GM21529 (cell line): ENCODE results near the gene STARD3.

Experiments used
- ATAC-seq: cut with Tn5 transposase; IDR thresholded peaks from one replicate; pipeline ENCODE4 v1.9.1; 2021; ENCODE audit not compliant: unreplicated experiment

Gene STARD3

DNA sequence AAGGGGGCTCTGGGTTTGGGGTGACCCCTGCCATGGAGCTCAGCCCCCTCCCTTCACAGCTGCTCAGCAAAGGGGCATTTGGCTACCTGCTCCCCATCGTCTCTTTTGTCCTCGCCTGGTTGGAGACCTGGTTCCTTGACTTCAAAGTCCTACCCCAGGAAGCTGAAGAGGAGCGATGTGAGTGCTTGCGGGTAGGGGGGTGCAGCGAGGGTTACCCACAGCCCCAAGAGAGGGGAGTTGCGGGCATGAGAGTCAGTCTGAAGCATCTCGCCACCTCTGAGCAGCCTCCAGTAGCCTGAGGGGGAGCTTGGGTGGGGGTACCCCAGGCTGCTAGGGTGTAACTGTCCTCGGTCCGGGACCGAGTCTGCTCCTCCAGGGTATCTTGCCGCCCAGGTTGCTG, 21.4 kb downstream of the STARD3 start:
- no peak for ATAC-seq

- no peak for ATAC-seq
These were observed 21.8 kb downstream of the STARD3 start for GRCh38 chr17:39658760-39659159.

DNA sequence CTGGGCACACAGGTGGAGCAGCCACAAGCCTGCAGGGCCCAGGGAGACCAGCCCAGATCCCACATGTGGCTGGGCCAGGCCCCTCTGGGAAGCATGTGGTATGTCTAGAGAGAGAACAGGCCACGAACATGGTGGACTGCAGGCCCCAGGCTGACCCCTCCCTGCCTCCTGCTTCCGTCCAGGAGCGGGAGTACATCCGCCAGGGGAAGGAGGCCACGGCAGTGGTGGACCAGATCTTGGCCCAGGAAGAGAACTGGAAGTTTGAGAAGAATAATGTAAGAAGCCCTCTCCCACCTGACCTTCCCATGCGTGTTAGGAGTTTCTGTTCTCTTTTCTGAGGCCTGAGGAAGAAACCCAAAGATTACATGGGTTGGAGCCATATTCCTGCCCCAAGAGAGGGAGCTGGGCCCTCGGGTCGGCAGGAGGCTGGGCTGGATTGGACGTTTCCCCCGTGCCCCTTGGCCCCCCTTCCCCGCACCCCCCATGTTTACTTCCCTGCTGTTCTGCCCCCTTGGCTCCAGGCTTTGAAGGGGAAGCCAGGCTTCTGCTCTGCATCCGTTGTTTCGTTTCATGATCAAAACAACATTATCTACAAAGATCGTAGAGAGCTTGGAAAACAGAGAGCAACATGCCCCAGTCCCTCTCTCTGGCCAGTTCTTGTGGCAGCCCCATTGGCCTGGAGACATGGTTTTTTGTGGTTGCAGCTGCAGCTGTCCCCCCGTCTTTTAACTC, 22.5 kb downstream of the STARD3 start:
- ATAC-seq: no peak

DNA sequence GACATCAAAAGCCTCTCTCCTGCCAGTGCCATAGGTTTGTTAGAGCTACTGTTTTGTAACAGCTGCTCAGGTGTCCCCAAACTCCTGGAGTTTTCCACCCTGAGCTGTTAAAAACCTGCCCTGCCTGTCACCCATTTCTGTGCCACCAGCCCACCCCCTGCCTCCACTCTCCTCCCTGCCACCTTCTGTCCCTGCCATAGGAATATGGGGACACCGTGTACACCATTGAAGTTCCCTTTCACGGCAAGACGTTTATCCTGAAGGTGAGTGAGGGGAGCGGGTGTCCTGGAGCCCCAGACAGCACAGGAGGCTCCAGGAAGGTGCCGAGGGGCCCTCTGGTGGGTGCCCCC, 23.0 kb downstream of the STARD3 start:
- ATAC-seq: no peak

DNA sequence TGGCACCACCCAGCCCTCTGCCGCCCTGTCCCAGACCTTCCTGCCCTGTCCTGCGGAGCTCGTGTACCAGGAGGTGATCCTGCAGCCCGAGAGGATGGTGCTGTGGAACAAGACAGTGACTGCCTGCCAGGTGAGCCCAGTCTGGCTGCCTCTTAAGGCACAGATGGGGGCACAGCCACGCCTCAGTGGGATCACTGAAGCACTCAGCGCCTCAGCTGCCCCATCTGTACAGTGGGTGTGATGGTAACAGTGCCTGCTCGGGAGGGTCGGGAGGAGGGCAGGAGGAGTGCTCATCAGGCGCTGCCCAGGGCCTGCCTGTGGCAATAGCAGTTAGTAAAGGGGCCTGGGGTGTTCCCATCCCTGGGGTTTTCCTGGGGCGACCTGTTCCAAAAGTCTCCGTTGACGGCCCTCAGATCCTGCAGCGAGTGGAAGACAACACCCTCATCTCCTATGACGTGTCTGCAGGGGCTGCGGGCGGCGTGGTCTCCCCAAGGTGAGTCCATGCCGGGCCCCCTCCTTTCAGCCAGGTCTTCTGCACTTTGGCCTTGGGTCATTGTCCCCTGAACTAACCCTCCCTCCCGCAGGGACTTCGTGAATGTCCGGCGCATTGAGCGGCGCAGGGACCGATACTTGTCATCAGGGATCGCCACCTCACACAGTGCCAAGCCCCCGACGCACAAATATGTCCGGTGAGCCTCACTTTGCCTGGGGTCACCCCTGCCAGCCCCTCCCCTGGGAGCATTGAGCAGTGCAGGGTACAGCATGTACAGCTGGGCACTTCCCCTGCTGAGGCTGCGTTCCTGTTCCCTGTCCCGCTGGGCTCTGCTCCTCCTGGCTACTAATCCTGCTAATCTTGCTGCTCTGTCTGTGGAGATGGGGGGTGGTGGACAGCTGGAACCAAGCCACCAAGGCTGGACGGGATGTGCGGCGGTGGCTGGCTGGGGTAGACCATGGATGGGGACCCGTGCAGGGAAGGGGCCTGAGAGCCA, 23.7 kb downstream of the STARD3 start:
- no peak for ATAC-seq

- no peak for ATAC-seq
These were observed 25.0 kb downstream of the STARD3 start for GRCh38 chr17:39661744-39662541.

DNA sequence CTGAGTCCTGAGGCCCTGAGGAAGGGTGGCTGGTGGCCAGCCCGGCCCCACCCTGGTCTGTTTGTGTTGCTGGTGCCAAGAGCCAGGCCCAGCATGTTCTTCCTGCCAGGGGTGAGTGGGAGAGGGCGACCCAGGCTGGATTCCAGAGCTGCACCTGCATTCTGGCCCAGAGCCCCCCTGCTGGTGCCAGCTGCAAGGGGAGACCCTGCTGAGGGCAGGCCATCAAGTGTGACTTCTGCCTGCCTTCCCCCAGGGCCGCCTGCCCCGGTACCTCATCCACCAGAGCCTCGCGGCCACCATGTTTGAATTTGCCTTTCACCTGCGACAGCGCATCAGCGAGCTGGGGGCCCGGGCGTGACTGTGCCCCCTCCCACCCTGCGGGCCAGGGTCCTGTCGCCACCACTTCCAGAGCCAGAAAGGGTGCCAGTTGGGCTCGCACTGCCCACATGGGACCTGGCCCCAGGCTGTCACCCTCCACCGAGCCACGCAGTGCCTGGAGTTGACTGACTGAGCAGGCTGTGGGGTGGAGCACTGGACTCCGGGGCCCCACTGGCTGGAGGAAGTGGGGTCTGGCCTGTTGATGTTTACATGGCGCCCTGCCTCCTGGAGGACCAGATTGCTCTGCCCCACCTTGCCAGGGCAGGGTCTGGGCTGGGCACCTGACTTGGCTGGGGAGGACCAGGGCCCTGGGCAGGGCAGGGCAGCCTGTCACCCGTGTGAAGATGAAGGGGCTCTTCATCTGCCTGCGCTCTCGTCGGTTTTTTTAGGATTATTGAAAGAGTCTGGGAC, 25.8 kb downstream of the STARD3 start:
- no peak for ATAC-seq

DNA sequence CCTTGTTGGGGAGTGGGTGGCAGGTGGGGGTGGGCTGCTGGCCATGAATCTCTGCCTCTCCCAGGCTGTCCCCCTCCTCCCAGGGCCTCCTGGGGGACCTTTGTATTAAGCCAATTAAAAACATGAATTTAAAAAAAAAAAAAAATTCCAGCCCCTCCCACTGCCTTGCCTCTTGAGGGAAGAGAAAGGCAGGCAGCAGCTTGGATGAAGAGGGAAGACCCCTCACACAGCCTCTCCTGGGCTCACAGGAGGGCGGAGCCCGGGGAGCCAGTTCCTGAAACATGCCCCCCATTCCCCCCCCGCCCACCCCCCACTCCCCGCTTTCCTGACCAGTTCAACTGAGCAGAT, 26.4 kb downstream of the STARD3 start:
- no peak for ATAC-seq

GRCh38 chr17:39663688-39664580, 27.0 kb downstream of the STARD3 start:
- ATAC-seq: no peak

GRCh38 chr17:39664581-39665561, 27.9 kb downstream of the STARD3 start, which contains the start of gene TCAP:
Gene TCAP, plus strand, starts transcription at chr17:39665349. Its CDS starts 11 bp downstream, at chr17:39665360.
- ATAC-seq: no peak

- ATAC-seq: no peak
These were observed 28.8 kb downstream of the STARD3 start for GRCh38 chr17:39665642-39666224.

- ATAC-seq: no peak
These were observed 29.3 kb downstream of the STARD3 start for GRCh38 chr17:39666231-39666600.

DNA sequence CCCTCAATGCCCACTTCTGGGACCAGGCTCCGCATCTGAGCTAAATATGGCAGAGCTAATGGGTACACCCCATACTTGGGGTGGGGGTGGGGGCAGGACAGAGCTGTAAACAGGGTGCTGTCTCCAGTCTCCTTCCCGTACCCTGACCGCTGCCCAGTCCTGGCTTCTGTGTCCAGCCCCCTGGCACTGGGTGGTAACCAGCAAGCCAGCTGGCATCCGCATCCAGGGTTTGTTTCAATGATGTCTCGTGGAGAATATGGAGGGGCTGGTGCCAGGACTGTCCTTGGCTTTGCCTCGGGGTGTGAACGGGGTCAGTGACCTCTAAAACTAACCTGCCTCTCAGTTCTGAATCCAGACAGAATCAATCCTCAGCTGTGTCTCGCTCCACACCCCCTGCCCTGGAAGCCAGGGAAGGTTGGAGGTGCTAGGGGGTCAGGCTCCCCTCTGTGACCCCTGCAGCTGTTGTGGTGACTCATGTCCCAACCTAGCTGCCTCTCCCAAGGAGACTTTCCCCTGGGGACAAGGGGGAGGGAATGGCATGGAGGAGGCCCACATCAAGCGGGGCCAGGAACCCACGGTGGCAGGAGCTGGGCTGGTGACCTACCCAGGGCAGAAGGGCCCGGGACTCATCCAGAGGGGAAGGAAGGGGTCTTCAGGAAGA, 29.8 kb downstream of the STARD3 start:
- ATAC-seq: no peak

- ATAC-seq: no peak
These were observed 30.5 kb downstream of the STARD3 start for GRCh38 chr17:39667262-39667944.

DNA sequence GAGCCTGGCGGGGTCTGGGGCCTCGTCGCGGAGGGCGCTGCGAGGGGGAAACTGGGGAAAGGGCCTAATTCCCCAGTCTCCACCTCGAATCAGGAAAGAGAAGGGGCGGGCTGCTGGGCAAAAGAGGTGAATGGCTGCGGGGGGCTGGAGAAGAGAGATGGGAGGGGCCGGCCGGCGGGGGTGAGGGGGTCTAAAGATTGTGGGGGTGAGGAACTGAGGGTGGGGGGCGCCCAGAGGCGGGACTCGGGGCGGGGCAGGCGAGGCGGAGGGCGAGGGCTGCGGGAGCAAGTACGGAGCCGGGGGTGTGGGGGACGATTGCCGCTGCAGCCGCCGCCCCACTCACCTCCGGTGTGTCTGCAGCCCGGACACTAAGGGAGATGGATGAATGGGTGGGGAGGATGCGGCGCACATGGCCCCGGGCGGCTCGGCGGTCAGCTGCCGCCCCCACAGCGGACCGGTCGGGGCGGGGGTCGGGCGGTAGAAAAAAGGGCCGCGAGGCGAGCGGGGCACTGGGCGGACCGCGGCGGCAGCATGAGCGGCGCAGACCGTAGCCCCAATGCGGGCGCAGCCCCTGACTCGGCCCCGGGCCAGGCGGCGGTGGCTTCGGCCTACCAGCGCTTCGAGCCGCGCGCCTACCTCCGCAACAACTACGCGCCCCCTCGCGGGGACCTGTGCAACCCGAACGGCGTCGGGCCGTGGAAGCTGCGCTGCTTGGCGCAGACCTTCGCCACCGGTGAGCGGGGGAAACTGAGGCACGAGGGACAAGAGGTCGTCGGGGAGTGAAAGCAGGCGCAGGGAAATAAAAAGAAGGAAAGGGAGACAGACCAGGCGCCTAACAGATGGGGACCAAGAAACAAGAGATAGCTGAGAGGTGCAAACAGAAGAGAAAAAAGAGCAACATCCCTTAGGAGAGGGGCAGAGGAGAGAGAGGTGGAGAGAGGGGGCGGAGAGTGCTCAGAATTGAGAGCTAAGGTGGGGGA, 31.3 kb downstream of the STARD3 start, which contains the start of gene PNMT:
PNMT (plus strand) TSS at position 509 of the 980 bp plus-strand sequence; CDS start at position 532, 23 bp downstream.
- ATAC-seq: no peak
